Uterus (tissue), 2 donors: ENCODE data around the gene PLXNA4.

Experiments
- CTCF ChIP-seq, 4 experiments: fragments of 200-600 bp in 2 of 4; fragments of 450-650 bp in 2 of 4; sonication (generic) in 2 of 4; IDR thresholded peaks; one replicate each; pipeline ENCODE4 v1.5.1; 2016 to 2019; ENCODE audit warnings: antibody characterized with exemption in 4 of 4, mild to moderate bottlenecking in 2 of 4, moderate library complexity in 1 of 4
- POLR2A ChIP-seq, 2 donors: fragments of 450-650 bp; IDR thresholded peaks; one replicate each; pipeline ENCODE4 v1.6.1; 2016; ENCODE audit warnings: antibody characterized with exemption in 2 of 2, mild to moderate bottlenecking in 1 of 2, moderate library complexity in 1 of 2

- TF ChIP-seq CTCF (IDR thresholded peaks at IDR 0.05) (no peak), POLR2A (IDR thresholded peaks at IDR 0.05) (no peak)
Observed at GRCh38 chr7:132351954-132352499, 224.2 kb downstream of the PLXNA4 start.
